ENCODE data around the gene ATG5.

Gene ATG5

DNA sequence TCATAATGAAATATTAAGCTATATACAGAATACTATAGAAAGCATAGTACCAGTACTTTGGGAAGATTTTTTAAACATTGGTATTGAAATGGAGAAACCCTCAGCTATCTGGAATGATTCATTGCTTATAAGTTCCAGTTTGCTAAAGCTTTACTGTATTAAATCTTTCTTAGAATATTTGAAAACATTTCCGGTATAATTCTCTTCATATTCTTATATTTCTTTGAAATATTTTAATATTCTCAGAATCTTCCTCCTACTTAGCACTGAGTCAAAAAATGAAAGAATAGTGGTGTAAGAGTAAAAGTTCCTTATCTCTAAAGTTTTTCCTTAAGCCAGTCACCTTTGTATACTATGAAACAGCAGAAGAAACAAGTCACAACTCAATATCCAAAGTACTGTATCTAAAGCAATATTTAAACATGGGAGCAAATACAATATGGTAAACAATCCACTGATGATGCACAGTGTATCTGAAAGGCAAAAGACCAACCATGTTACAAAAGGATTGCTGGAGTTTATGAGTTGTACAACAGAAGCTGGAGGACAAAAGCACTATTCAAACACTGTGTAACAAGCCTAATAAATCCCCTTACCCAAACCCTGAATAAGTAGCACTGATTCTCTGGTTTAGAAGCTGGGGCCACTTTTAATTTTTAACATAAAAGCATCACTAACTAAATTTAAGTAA is 137.3 kb downstream of the ATG5 start:
- no peak overlapping the region for H3K27ac ChIP-seq
- TF ChIP-seq ZFX (IDR thresholded peaks at IDR 0.05) (no peak), CTCF (conservative IDR thresholded peaks at IDR 0.05) (no peak)

- no peak overlapping the region for H3K27ac ChIP-seq
- TF ChIP-seq CTCF (conservative IDR thresholded peaks at IDR 0.05), result no peak
- no peak for TF ChIP-seq ZFX (IDR thresholded peaks at IDR 0.05)
Observed at GRCh38 chr6:106187424-106187982, 138.1 kb downstream of the ATG5 start.

- no peak for TF ChIP-seq CTCF (conservative IDR thresholded peaks at IDR 0.05)
- no peak for TF ChIP-seq ZFX (IDR thresholded peaks at IDR 0.05)
- H3K27ac ChIP-seq, result no peak overlapping the region
Observed at GRCh38 chr6:106186714-106187113, 138.8 kb downstream of the ATG5 start.

- TF ChIP-seq CTCF (conservative IDR thresholded peaks at IDR 0.05), result no peak
- no peak for TF ChIP-seq ZFX (IDR thresholded peaks at IDR 0.05)
- no peak overlapping the region for H3K27ac ChIP-seq
Observed at GRCh38 chr6:106186172-106186571, 139.4 kb downstream of the ATG5 start.

- TF ChIP-seq ZFX (IDR thresholded peaks at IDR 0.05) (no peak), CTCF (conservative IDR thresholded peaks at IDR 0.05) (no peak)
Observed at GRCh38 chr6:106185615-106186014, 139.9 kb downstream of the ATG5 start.

GRCh38 chr6:106184629-106185028 is 140.9 kb downstream of the ATG5 start:
- no peak overlapping the region for H3K27ac ChIP-seq
- TF ChIP-seq ZFX (IDR thresholded peaks at IDR 0.05) (no peak), CTCF (conservative IDR thresholded peaks at IDR 0.05) (no peak)

More at GRCh38 chr6:106185615-106186014, 139.9 kb downstream of the ATG5 start:
- no peak overlapping the region for H3K27ac ChIP-seq

- H3K27ac ChIP-seq, result no peak overlapping the region
Observed at GRCh38 chr6:106183430-106183829, 142.1 kb downstream of the ATG5 start.

More at GRCh38 chr6:106183430-106183829, 142.1 kb downstream of the ATG5 start:
- TF ChIP-seq ZFX (IDR thresholded peaks at IDR 0.05), result no peak
- TF ChIP-seq CTCF (conservative IDR thresholded peaks at IDR 0.05), result no peak

Measured in C4-2B (cell line).